NCI-H1694 treated with DMSO at 0.1 percent for 48 hours (cell line): Measurements from ENCODE around the gene TXNDC11.

Source experiments
- DNase-seq: peaks from one replicate; lab custom pipeline; 2025; lab: John Stamatoyannopoulos, UW

Gene TXNDC11

GRCh38 chr16:11750056-11750455 lies 7.4 kb upstream of the TXNDC11 start:
- DNase-seq = no peak

GRCh38 chr16:11748404-11749254 lies 6.0 kb upstream of the TXNDC11 start:
- DNase-seq = no peak

GRCh38 chr16:11747949-11748403 lies 5.3 kb upstream of the TXNDC11 start:
- no peak for DNase-seq

GRCh38 chr16:11744075-11744470 lies 1.4 kb upstream of the TXNDC11 start:
- no peak for DNase-seq

GRCh38 chr16:11743308-11744074 lies 834 bp upstream of the TXNDC11 start:
- peak; percentile 10 for DNase-seq

GRCh38 chr16:11742093-11742535 lies 543 bp downstream of the TXNDC11 start:
- DNase-seq = no peak

GRCh38 chr16:11740567-11740966 lies 2.1 kb downstream of the TXNDC11 start:
- no peak for DNase-seq

GRCh38 chr16:11738742-11739544 lies 3.7 kb downstream of the TXNDC11 start:
- DNase-seq = no peak

- no peak for DNase-seq
Observed at GRCh38 chr16:11737713-11738112, 4.9 kb downstream of the TXNDC11 start.

GRCh38 chr16:11736903-11737302 lies 5.8 kb downstream of the TXNDC11 start:
- no peak for DNase-seq

GRCh38 chr16:11735787-11736186 lies 6.9 kb downstream of the TXNDC11 start:
- DNase-seq = no peak

GRCh38 chr16:11734653-11735043 lies 8.0 kb downstream of the TXNDC11 start:
- DNase-seq = no peak

GRCh38 chr16:11734025-11734652 lies 8.5 kb downstream of the TXNDC11 start:
- peak; percentile 8 for DNase-seq

- no peak for DNase-seq
Observed at GRCh38 chr16:11731222-11731621, 11.4 kb downstream of the TXNDC11 start.

- DNase-seq = no peak
Observed at GRCh38 chr16:11729787-11730186, 12.9 kb downstream of the TXNDC11 start.

- no peak for DNase-seq
Observed at GRCh38 chr16:11727796-11728543, 14.7 kb downstream of the TXNDC11 start.

- no peak for DNase-seq
Observed at GRCh38 chr16:11726008-11726407, 16.6 kb downstream of the TXNDC11 start.

GRCh38 chr16:11725457-11725856 lies 17.2 kb downstream of the TXNDC11 start:
- no peak for DNase-seq

GRCh38 chr16:11722468-11722808 lies 20.2 kb downstream of the TXNDC11 start:
- DNase-seq = no peak

GRCh38 chr16:11721781-11722467 lies 20.7 kb downstream of the TXNDC11 start:
- DNase-seq = no peak

GRCh38 chr16:11719762-11720161 lies 22.9 kb downstream of the TXNDC11 start:
- no peak for DNase-seq
